Stimulated activated CD4-positive, alpha-beta T cell treated with anti-CD3 and anti-CD28 coated beads, Interleukin-15, amount 100 ng/mL, for 24 hours (primary cell): ENCODE results near the gene CCDC102B.

Source experiments
- DNase-seq: peaks from one replicate; pipeline ENCODE4 v3.0.0-alpha.2; 2020

CCDC102B gene

GRCh38 chr18:69097349-69097748 lies 299.5 kb downstream of the CCDC102B start:
- no peak for DNase-seq

GRCh38 chr18:69102959-69103358 lies 305.1 kb downstream of the CCDC102B start:
- no peak for DNase-seq
